ENCODE measurements around the gene ATG2B. TPM values are rescaled to one million over a fixed set of nuclear protein-coding genes. Genes with fewer than 3 reads are reported as not detected.

ATG2B gene
- total and polyA plus RNA-seq, 9 of the 15 experiments (the other 6 are each of a cell fraction or from before 2014, with no cell fraction given) = 0.83 to 12.9 (median 8.7) TPM

DNA sequence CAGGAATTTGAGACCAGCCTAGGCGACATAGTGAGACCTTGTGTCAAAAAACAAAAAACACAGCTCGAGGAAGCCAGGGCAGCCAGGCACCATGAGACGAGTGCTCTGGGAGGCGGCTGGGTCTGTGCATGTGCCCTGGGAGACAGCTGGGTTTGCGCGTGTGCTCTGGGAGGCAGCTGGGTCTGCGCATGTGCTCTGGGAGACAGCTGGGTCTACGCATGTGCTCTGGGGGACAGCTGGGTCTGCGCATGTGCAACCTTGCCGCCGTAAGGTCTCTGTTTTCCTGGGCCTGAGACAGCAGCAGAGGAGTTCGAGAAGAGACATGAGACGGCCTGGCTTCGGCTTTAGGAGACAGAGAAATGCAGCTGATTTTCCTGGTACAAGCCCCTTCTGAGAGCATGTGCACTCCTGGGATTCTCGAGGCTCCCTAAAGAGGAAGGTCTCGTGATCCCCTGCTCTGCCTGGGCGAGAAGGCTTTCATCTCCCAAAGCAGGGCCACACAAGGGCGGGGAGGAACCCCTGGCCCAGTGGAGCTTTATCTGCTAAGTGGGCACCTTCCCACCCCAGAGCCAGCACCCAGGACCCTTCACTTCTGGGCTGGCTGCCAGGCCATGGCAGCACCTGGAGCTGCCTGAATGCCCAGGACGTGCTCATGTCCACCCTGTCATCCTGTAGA lies 110.7 kb downstream of the ATG2B start:
- Histone ChIP-seq H3K9me3 (replicated peaks; ENCODE audit: control insufficient read depth, insufficient read depth, low read depth, low read length) (no peaks in the 10 kb centered on the region), H3K4me1 (replicated peaks in 1 of 2; ENCODE audit: control insufficient read depth in 2 of 2, insufficient read depth in 2 of 2, low read length in 2 of 2) (peaks cover 0 to 7% of the 10 kb centered on the region in 2 experiments; a peak in 2 of 5 replicates), H3K27me3 (ENCODE audit: control insufficient read depth in 2 of 2, insufficient read depth in 2 of 2, low read length in 2 of 2) (peaks cover 9 to 13% of the 10 kb centered on the region in 2 experiments; a peak in 3 of 5 replicates), H3K9ac (ENCODE audit: insufficient read depth in 1 of 2, low read depth in 2 of 2, low read length in 2 of 2) (no peak overlapping the region; a peak in 2 of 4 replicates), H3K36me3 (ENCODE audit: control insufficient read depth, insufficient read depth, low read length) (no peaks in the 10 kb centered on the region), H4K20me1 (replicated peaks; ENCODE audit: control insufficient read depth, insufficient read depth, low read length) (no peaks in the 10 kb centered on the region), H2AFZ (ENCODE audit: low read depth, low read length) (peak overlapping the region; percentile 68), H3K9me1 (ENCODE audit: control insufficient read depth, insufficient read depth, low read length) (no peaks in the 10 kb centered on the region), H3K4me2 (ENCODE audit: insufficient read depth, low read length) (peak overlapping the region; percentile 68), H3K27ac (ENCODE audit: extremely low read depth, low read depth, low read length) (no peak overlapping the region; the same call in 2 of the 3 replicates), H3K79me2 (ENCODE audit: control insufficient read depth, insufficient read depth, low read length) (no peaks in the 10 kb centered on the region), H3K4me3 (no peak overlapping the region)
- FAIRE-seq (no peak), DNase-seq (ENCODE audit: extremely low read depth in 1 of 4, low spot score in 3 of 4) (peak; percentile 54 to 79 (median 68)), ATAC-seq (peak; percentile 88)
- in situ Hi-C loops (cut with MboI) (loop anchor here (25.0 kb wide), 1 partner anchor 690 kb away; no protein-coding TSS in a partner anchor), intact Hi-C loops (cut with micrococcal nuclease) (no loop called here)
- POLR2A ChIA-PET = interaction anchor here (0.6 to 1.7 kb wide), 5 partner anchors 10 to 715 kb away, joined by 3 to 5 read pairs (median 3); no protein-coding TSS in a partner anchor
- CTCF ChIA-PET (ENCODE audit: low intra/inter-chr PET ratio) = no interaction called here
- 22% methylated on average over 10 of the region's 19 CpGs for whole genome bisulfite sequencing (ENCODE audit: insufficient coverage, low coverage, missing lambda C conversion rate)
- no TSS peak for BruUV-seq (replicated peaks)
- TF ChIP-seq BHLHE40 (IDR thresholded peaks at IDR 0.05; ENCODE audit: low read length) (0 out of 2 replicates have a peak, but pooled peaks have one; percentile 17), ZNF431 (CRISPR knock-in tag; IDR thresholded peaks at IDR 0.05) (no peak), POLR3G (IDR thresholded peaks at IDR 0.05; ENCODE audit: extremely low read depth, insufficient read length, insufficient replicate concordance) (no peak), NRF1 (conservative IDR thresholded peaks at IDR 0.05 in 1 of 2, IDR thresholded peaks at IDR 0.05 in 1 of 2) (peak; percentile 92 to 93), PCBP2 (IDR thresholded peaks at IDR 0.05; ENCODE audit: low read depth, low read length, poor library complexity, severe bottlenecking) (no peak)
- TF ChIP-seq, protein P1, sequence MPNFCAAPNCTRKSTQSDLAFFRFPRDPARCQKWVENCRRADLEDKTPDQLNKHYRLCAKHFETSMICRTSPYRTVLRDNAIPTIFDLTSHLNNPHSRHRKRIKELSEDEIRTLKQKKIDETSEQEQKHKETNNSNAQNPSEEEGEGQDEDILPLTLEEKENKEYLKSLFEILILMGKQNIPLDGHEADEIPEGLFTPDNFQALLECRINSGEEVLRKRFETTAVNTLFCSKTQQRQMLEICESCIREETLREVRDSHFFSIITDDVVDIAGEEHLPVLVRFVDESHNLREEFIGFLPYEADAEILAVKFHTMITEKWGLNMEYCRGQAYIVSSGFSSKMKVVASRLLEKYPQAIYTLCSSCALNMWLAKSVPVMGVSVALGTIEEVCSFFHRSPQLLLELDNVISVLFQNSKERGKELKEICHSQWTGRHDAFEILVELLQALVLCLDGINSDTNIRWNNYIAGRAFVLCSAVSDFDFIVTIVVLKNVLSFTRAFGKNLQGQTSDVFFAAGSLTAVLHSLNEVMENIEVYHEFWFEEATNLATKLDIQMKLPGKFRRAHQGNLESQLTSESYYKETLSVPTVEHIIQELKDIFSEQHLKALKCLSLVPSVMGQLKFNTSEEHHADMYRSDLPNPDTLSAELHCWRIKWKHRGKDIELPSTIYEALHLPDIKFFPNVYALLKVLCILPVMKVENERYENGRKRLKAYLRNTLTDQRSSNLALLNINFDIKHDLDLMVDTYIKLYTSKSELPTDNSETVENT (CRISPR knock-in tag; IDR thresholded peaks at IDR 0.05) = no peak
- TF ChIP-seq, protein P2, sequence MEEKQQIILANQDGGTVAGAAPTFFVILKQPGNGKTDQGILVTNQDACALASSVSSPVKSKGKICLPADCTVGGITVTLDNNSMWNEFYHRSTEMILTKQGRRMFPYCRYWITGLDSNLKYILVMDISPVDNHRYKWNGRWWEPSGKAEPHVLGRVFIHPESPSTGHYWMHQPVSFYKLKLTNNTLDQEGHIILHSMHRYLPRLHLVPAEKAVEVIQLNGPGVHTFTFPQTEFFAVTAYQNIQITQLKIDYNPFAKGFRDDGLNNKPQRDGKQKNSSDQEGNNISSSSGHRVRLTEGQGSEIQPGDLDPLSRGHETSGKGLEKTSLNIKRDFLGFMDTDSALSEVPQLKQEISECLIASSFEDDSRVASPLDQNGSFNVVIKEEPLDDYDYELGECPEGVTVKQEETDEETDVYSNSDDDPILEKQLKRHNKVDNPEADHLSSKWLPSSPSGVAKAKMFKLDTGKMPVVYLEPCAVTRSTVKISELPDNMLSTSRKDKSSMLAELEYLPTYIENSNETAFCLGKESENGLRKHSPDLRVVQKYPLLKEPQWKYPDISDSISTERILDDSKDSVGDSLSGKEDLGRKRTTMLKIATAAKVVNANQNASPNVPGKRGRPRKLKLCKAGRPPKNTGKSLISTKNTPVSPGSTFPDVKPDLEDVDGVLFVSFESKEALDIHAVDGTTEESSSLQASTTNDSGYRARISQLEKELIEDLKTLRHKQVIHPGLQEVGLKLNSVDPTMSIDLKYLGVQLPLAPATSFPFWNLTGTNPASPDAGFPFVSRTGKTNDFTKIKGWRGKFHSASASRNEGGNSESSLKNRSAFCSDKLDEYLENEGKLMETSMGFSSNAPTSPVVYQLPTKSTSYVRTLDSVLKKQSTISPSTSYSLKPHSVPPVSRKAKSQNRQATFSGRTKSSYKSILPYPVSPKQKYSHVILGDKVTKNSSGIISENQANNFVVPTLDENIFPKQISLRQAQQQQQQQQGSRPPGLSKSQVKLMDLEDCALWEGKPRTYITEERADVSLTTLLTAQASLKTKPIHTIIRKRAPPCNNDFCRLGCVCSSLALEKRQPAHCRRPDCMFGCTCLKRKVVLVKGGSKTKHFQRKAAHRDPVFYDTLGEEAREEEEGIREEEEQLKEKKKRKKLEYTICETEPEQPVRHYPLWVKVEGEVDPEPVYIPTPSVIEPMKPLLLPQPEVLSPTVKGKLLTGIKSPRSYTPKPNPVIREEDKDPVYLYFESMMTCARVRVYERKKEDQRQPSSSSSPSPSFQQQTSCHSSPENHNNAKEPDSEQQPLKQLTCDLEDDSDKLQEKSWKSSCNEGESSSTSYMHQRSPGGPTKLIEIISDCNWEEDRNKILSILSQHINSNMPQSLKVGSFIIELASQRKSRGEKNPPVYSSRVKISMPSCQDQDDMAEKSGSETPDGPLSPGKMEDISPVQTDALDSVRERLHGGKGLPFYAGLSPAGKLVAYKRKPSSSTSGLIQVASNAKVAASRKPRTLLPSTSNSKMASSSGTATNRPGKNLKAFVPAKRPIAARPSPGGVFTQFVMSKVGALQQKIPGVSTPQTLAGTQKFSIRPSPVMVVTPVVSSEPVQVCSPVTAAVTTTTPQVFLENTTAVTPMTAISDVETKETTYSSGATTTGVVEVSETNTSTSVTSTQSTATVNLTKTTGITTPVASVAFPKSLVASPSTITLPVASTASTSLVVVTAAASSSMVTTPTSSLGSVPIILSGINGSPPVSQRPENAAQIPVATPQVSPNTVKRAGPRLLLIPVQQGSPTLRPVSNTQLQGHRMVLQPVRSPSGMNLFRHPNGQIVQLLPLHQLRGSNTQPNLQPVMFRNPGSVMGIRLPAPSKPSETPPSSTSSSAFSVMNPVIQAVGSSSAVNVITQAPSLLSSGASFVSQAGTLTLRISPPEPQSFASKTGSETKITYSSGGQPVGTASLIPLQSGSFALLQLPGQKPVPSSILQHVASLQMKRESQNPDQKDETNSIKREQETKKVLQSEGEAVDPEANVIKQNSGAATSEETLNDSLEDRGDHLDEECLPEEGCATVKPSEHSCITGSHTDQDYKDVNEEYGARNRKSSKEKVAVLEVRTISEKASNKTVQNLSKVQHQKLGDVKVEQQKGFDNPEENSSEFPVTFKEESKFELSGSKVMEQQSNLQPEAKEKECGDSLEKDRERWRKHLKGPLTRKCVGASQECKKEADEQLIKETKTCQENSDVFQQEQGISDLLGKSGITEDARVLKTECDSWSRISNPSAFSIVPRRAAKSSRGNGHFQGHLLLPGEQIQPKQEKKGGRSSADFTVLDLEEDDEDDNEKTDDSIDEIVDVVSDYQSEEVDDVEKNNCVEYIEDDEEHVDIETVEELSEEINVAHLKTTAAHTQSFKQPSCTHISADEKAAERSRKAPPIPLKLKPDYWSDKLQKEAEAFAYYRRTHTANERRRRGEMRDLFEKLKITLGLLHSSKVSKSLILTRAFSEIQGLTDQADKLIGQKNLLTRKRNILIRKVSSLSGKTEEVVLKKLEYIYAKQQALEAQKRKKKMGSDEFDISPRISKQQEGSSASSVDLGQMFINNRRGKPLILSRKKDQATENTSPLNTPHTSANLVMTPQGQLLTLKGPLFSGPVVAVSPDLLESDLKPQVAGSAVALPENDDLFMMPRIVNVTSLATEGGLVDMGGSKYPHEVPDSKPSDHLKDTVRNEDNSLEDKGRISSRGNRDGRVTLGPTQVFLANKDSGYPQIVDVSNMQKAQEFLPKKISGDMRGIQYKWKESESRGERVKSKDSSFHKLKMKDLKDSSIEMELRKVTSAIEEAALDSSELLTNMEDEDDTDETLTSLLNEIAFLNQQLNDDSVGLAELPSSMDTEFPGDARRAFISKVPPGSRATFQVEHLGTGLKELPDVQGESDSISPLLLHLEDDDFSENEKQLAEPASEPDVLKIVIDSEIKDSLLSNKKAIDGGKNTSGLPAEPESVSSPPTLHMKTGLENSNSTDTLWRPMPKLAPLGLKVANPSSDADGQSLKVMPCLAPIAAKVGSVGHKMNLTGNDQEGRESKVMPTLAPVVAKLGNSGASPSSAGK (IDR thresholded peaks at IDR 0.05) = peak; percentile 65; the same call in 1 of the 2 replicates
